Left cardiac atrium (tissue), 4 donors: ENCODE measurements around the gene RPL39L. TPM values are rescaled to one million over a fixed set of nuclear protein-coding genes. Genes with fewer than 3 reads are reported as not detected.
A peak's percentile ranks its signal among the peaks of the same experiment; 100 is the strongest.

ENCODE experiments used
- ATAC-seq, 2 donors: fragments of 200-7000 bp; cut with Tn5 transposase; one replicate each; pipeline ENCODE4 v1.9.1; 2020; ENCODE audit warnings: mild to moderate bottlenecking in 2 of 2, moderate library complexity in 2 of 2
- DNase-seq: peaks from one replicate; pipeline ENCODE4 v3.0.0-alpha.2; 2020
- intact Hi-C, 2 donors: fragments of 100-400 bp; cut with DNase I; formaldehyde crosslinking; loops; one replicate each; pipeline versions ENCODE4 v1.14.1 to v1.15.1; 2022 to 2023
- total RNA-seq, 2 donors: library from RNA; stranded (reverse); fragmentation: NEBNext Ultra II Directional; extraction: Animal tissue kit (Norgen Biotek cat#: 25700); gene quantifications; one replicate each; pipeline ENCODE4 v1.2.1, GENCODE V29; 2021
- donor health status: DM: no; HTN: yes; CAD: no.
- donor health status: DM: no; HTN: yes; CAD: no; lungs with severe emphysema.
- donor health status: DM: yes; HTN: yes; CAD: no.
- donor health status: Dilated cardiomyopathy.

RPL39L gene
- total RNA-seq, 2 donors from 2014 or later, result 8.2 to 9.0 TPM

DNA sequence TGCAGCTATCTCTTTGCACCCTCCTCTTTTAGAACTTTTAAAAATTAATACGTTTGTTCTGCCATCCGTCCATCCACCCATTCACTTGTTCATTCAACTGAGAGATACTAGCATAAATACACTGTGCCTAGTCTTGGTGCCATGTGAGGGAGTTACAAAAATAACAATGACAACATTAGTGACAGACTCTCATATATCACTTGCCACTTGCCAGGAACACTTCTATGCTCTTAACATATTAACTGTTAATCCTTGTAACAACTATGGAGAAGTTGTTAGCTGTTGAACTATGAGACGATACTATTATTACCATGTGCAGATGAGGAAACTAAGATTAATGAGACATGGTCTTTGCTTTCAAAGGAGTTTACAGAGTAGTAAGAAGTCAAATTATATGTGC lies 33.6 kb downstream of the RPL39L start:
- intact Hi-C loops, result loop anchor here in 1 of 2 donors (10.0 kb wide), 1 partner anchor 171 kb away; the partner anchor contains the start of gene ST6GAL1
- DNase-seq (no peak), ATAC-seq (peak in 1 of 2 donors; percentile 2)

DNA sequence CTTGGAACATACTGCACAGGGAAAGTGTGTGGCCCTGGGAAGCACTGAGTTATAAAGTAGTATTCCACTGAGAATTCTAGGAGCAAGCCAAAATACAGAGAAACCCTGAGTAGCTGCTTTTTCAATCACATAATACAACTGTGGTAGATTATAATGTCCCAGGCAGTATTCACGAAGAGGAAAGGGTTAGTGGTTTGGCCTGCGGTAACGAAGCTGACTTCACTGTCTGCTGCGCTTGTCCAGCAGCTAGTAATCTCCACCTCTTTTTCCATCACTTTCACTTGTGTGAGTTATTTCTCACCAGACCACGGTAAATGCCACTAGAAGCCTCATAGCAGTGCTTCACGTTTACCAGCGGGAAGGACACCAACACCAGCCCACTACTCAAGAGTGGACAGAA lies 34.4 kb downstream of the RPL39L start:
- ATAC-seq (peak; percentile 10 to 39), DNase-seq (no peak)
- intact Hi-C loops, result loop anchor here in 1 of 2 donors (10.0 kb wide), 1 partner anchor 170 kb away; the partner anchor contains the start of gene ST6GAL1

DNA sequence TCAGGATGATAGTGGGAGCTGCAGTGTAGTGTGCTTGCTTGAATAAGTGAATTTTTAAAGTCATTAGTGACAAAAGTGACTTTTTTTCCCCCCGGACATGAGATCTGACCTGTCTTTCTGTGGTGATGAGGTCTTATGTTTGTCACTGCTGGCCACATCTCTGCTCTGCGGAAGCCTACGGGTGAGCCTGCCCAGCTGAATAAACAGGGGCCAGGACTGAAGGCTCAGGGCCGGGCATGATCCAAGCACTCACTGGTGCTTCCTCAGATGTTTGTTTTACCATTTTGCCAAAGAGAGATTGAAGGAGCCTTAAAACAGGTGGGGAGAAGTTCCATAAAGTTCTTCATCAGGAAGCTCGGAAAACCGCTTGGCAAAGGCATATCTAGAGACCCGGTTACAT lies 35.0 kb downstream of the RPL39L start:
- DNase-seq (no peak), ATAC-seq (no peak)
- intact Hi-C loops, result loop anchor here in 1 of 2 donors (10.0 kb wide), 1 partner anchor 170 kb away; the partner anchor contains the start of gene ST6GAL1

DNA sequence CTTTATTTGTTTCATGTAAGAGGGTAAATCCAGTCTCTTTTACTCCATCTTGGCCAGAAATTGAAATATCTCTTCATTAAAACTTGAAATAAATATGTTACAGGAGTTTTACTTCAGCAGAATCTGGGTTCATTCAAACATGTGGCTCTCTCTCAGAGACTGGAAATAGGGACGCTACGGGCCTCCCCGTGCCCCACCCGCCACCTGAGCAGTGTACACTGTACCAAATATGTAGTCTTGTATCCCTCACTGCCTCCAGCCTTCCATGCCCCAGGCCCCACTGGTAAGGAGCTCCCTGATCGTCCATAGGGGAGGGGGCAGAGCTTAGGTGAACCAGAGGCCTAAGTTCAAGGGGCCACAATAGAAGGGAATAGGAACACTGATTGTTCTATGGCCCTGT lies 36.0 kb downstream of the RPL39L start:
- ATAC-seq, result no peak
- intact Hi-C loops, result loop anchor here in 1 of 2 donors (10.0 kb wide), 1 partner anchor 168 kb away; the partner anchor contains the start of gene ST6GAL1
- DNase-seq, result no peak

DNA sequence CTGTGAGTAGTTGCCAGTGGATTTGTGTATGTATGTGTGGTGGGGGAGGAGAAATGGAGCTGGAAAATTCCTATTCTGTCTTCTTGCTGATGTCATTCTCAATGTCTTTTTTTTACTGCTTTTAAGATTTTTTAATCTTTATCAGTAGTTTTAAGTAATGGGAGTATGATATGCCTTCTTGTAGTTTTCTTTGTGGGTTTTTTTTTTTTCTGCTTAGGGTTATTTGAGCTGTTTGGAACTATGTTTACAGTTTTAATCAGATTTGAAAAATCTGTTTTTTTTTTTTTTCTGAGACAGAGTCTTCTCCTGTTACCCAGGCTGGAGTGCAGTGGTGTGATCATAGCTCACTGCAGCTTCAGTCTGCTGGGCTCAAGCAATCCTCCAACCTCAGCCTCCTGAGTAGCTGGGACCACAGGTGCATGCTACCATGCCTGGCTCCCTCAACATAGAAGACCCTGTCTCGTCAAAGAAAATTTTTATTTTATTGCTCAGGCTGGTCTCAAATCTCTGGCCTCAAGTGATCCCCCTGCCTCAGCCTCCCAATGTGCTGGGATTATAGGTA lies 37.1 kb downstream of the RPL39L start:
- peak in 1 of 2 donors; percentile 6 for ATAC-seq
- DNase-seq, result no peak
- intact Hi-C loops, result loop anchor here in 1 of 2 donors (10.0 kb wide), 1 partner anchor 167 kb away; the partner anchor contains the start of gene ST6GAL1

DNA sequence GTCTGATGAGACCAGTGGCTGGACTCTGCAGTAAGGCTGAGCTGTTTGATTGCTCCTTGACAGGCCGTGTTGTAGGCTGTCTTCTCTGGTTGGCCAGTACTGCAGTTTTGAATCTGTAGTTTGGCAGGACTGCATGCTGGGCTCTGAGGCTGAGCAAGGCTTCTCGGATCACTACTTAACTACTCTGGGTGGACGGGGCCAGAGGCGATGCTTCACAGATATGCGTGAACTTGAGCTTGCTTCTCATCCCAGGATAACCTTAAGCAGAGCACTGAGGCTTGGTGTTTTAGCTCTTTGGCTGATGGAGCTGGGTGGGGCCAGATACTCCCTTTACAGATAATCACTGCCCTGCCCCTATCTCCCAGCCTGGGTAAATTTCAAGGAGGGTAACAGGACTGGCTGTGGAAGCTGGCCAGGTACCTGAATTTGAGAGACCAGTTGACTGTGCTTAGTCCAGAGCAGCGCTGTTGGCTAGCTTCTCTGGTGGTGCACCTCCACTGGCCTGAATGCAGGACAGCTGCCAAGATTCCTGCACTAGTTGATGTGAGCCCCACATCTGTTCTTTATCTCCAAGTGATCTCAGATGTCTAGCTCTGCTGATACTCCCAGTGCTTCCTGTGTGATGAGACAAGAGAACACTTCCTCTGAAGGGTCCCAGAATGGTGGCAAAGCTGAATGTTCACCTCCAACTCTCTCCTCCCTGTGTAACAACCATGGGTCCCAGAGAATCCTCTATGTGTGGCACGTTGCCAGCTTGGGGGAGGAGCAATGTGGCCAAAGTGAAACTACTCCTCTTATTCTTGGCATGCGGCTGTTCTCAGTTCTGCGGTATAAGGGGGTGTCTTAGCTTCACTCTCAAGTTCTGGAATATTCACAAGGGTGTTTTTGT lies 37.9 kb downstream of the RPL39L start:
- intact Hi-C loops, result loop anchor here in 1 of 2 donors (10.0 kb wide), 1 partner anchor 167 kb away; the partner anchor contains the start of gene ST6GAL1
- DNase-seq (peak; percentile 87), ATAC-seq (peak; percentile 85 to 88)

DNA sequence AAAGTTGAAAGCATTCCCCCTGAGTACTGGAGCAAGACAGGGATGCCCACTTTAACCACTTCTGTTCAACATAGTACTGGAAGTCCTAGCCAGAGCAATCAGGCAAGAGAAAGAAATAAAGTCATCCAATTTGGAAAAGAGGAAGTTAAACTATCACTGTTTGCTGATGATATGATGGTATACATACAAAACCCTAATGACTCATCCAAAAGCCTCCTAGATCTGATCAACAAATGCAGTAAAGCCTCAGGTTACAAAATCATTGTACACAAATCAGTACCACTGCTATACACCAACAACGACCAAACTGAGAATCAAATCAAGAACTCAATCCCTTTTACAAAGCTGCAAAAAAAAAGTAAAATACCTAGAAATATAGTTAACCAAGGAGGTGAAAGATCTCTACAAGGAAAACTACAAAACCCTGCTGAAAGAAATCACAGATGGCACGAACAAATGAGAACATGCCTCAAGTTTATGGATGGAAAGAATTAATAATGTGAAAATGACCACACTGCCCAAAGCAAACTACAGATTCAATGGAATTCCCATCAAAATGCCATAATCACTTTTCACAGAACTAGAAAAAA lies 40.3 kb downstream of the RPL39L start:
- ATAC-seq (no peak), DNase-seq (no peak)
- intact Hi-C loops, result no loop called here

DNA sequence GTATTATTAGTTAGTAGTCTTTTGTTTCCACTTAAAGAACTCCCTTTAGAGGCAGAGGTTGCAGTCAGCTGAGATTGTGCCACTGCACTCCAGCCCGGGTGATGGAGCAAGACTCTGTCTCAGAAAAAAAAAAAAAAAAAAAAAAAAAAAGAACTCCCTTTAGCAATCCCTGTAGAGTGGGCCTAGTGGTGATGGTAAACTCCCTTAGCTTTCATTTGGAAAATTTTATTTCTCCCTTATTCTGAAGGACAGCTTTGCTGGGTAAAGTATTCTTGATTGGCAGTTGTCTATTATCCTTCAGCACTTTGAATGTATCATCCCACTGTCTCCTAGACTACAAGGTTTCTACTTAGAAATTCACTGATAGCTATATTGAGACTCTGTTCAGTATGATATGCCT lies 46.0 kb downstream of the RPL39L start:
- DNase-seq (no peak), ATAC-seq (no peak)
- intact Hi-C loops, result no loop called here

DNA sequence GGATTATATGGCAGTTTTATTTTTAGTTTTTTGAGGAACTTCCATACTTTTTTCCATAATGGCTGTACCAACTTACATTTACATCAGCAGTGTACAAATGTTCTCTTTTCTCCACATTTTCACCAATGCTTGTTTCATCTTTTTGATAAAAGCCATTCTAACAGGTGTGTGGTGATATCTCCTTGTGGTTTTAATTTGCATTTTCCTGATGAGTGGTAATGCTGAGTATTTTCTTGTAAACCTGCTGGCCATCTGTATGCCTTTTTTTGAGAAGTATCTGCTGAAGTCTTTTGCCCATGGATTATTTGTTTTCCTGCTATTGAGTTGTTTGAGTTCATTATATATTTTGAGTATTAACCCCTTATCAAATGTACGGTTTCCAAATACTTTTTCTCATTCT lies 50.6 kb downstream of the RPL39L start:
- DNase-seq, result no peak
- intact Hi-C loops, result no loop called here
- ATAC-seq, result no peak

DNA sequence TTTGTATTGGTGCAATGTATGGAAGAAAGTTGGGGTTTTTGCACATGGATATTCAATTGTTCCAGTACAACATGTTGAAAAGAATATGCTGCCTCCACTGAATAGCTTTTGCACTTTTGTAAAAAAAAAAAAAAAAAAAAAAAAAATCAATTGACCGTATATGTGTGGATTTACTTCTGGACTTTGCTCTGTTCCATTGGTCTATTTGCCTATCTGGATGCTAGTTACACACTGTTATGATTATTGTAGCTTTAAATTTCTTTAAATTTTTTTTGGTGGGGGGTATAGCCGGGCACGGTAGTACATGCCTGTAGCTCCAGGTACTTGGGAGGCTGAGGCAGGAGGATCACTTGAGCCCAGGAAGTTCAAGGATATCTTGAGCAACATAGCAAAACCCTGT lies 52.5 kb downstream of the RPL39L start:
- no peak for DNase-seq
- intact Hi-C loops, result no loop called here
- no peak for ATAC-seq

DNA sequence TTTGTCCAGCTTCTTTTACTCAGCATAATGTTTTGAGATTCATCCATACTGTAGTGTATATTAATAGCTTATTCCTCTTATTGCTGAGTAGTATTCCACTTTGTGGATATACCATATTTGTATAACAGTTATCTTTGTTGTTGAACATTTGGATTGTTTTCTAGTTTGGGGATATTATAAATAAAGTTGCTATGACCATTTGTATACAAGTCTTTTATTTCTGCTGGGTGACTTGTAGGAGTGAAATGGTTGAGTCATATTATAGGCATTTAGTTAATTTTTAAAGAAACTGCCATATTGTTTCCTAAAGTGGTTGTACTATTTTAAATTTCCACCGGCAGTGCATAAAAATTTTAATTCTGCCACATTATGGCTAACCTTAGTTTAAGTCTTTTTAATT lies 53.4 kb downstream of the RPL39L start:
- DNase-seq, result no peak
- ATAC-seq, result no peak
- intact Hi-C loops, result no loop called here

DNA sequence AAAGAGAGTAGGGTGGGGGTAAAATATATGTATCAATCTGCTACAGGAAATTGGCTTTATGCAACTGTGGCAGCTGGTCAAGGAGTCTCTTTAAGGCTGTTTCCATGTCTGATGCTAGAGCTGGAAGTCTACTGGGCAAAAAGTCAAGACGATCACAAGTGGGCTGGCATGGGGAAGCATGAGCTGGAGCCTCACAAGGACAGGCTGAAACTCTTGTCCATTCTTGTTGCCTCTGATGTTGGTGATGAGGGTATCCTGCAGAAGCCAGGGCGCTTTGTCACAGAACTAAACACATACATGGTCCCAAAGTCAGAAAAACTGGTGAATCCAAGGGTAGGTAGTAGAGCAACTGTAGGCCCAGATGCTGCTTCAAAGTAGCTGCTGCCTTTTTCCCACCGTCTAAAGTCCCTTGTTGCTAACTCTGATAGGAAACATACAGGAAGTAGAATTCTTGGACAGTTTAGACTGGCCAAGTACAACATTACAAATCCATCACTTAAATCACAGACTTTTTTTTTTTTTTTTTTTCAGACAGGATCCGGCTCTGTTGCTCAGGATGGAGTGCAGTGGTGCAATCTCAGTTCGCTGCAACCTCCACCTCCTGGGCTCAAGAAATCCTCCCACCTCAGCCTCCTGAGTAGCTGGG lies 54.2 kb downstream of the RPL39L start:
- peak in 1 of 2 donors; percentile 31 for ATAC-seq
- no peak for DNase-seq
- intact Hi-C loops, result no loop called here

DNA sequence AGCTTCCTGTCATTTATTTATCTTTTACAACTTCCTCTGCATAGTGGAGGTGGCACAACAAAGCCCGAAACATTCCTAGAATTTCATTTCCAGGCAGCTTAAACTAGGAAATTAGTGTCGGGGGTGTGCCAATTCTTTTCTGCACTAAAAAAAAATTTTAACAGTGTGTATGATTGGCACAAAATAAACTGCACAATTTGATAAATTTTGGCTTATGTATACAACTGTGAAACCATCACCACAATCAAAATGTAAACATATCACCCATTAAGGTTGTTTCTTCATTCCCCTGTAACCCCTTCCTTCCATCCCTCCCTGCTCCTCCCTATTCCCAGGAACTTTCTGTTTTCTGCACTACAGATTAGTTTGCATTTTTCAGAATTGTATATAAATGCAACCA lies 54.7 kb downstream of the RPL39L start:
- intact Hi-C loops, result no loop called here
- no peak for ATAC-seq
- DNase-seq, result no peak

DNA sequence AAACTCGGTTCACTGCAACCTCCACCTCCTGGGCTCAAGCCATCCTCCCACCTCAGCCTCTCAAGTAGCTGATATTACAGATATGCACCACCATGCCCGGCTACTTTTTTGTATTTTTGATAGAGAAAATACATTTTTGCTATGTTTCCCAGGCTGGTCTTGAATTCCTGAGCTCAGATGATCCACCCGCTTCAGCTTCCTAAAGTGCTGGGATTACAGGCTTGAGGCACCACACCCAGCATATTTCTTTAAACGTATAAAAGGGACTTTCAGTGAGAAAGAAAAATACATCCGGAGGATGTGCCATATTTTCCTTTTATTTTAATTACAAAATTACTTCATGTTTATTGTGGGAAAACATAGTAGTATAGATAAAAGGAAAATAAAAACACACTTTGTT lies 55.2 kb downstream of the RPL39L start:
- DNase-seq (no peak), ATAC-seq (no peak)
- intact Hi-C loops, result no loop called here

DNA sequence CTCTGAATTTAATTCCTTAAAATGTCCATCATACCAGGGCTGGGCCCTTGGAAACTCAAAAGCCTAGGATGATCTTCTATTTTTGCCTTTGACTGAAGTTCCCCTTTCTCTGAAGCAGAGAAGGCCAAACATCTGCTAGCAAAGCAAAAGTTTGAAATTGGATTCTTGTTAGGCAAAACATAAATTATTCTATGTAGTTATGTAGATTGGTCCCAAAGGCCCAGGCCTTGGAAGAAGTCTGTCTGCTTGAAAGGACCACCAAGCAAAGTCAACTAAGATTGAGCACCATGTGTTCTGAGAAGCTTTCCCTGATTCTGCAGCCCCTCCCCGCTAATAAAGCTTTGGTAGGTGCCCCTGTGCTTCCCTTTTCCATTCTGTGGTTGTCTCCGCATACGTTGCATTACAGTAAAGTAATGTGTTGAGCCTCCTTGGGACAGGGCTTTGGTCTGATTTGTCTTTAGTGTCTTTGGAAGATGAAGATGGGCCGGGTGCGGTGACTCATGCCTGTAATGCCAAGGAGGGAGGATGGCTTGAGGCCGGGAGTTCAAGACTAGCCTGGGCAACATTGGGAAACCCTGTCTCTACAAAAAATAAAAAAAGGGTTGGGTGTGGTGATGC lies 56.4 kb downstream of the RPL39L start:
- DNase-seq (no peak), ATAC-seq (no peak)
- intact Hi-C loops, result no loop called here

DNA sequence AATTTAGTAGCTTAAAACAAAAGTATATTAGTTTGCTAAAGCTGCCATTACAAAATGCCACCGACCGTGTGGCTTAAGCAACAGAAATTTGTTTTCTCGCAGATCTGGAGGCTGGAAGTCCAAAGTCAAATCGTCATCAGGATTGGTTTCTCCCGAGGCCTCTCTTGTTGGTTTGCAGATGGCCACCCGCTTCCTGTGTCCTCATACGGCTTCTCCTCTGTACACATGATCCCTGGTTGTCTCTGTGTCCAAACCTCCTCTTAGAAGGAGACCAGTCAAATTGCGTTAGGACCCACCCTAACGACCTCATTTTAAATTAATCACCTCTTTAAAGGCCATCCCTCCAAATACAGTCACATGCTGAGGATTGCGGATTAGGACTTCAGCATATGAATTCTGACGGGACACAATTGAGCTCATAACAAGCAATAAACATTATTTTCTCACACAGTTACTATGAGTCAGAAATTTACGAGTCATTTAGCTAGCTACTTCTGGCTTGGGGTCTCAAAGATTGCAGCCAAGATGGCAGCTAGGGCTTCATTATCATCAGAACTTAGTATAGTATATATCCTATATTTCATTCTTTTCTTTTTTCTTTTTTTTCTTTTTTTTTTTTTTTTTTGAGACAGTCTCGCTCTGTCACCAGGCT lies 58.4 kb downstream of the RPL39L start:
- intact Hi-C loops, result no loop called here
- DNase-seq, result no peak
- ATAC-seq, result no peak

DNA sequence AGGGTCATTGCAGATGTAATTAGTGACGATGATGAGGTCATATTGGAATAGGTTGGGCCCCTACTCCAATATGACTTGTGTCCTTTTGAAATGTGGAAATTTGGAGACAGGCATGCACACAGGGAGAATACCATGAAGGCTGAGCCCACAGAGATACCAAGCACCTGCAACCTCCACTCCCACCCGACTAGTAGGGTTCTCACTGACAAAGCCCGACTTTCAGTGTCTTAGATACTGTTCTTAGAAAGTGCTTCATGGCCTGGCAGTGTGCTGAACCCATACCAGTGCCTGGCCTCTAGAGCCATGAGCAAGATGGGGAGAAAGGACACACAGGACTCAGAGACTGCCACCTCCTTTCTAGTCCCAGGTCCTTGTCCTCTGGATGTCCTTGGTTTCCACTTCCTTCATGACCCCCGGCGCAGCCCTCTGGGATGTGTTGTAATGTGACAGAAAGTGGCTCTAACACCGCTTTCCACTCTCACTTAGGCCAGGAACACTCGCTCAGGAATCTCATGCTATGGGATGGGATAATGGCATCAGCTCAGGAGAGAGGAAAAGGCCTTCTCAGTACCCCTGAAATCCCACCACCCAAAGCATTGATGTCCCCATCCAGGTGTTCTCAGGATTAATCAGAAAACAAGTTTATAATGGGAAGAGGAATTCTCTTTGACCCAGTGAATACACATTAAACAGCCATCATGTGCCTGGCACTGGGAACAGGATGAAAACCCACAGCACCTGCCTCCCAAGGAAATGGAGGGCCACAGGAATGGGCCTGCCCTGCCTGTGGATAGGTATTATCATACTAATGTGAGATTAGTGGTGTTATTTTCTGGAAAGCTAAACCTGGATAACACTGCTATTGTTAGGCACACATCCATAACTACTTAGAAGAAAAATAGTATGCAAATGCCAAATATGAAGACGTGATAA lies 59.9 kb downstream of the RPL39L start:
- no peak for ATAC-seq
- intact Hi-C loops, result no loop called here
- no peak for DNase-seq

DNA sequence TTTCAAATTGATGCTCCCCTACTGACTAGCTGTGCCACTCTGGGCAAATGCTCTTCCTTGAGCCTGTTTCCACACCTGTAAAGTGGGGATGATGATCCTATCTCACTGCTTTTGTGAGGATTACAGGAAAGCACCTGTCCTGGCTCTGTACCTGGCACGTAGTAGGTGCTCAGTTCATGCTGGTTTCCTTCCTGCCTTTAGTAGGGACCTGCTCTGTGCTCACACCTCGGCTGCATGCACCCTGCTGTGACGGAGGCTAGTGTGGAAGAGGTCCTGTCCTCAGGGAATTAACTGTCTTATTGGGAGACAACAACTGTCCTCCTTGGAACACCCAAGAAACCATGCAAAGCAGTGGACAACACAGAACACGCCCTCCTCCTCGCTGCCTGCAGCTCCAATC lies 61.8 kb downstream of the RPL39L start:
- intact Hi-C loops, result no loop called here
- ATAC-seq (no peak), DNase-seq (no peak)
